ENCODE measurements around the gene PLCB4. TPM values are rescaled to one million over a fixed set of nuclear protein-coding genes. Genes with fewer than 3 reads are reported as not detected.

PLCB4 gene
- total RNA-seq, 1 donor, result 4.1 TPM

DNA sequence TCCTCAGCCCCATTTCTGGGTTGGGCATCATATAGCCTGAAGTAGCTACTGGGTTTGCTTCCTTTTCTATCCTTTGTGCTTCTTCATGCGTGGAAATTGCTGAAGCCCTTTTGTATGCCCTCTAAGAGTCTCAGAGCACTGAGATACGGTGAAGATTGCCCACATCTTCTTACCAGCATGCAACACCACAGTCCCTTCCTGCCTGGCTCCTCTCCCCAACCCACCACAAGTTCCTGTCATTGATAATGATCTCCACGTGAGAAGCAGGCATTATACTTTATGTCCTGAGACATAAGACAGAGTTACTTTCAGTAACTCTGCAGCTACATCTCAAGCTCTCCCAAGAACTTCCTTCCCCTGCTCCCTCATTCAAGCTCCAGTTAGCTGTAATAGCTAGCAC lies 15.8 kb upstream of the PLCB4 start:
- TF ChIP-seq, protein P1, sequence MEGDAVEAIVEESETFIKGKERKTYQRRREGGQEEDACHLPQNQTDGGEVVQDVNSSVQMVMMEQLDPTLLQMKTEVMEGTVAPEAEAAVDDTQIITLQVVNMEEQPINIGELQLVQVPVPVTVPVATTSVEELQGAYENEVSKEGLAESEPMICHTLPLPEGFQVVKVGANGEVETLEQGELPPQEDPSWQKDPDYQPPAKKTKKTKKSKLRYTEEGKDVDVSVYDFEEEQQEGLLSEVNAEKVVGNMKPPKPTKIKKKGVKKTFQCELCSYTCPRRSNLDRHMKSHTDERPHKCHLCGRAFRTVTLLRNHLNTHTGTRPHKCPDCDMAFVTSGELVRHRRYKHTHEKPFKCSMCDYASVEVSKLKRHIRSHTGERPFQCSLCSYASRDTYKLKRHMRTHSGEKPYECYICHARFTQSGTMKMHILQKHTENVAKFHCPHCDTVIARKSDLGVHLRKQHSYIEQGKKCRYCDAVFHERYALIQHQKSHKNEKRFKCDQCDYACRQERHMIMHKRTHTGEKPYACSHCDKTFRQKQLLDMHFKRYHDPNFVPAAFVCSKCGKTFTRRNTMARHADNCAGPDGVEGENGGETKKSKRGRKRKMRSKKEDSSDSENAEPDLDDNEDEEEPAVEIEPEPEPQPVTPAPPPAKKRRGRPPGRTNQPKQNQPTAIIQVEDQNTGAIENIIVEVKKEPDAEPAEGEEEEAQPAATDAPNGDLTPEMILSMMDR (IDR thresholded peaks at IDR 0.05; ENCODE audit: insufficient read depth, low read length), result no peak
- H3K4me3 ChIP-seq (ENCODE audit: low read depth, low read length), result no peak overlapping the region
- no peak for DNase-seq (ENCODE audit: low read depth)

- peak; percentile 43 for DNase-seq (ENCODE audit: low read depth)
- H3K4me3 ChIP-seq (ENCODE audit: low read depth, low read length), result no peak overlapping the region
- TF ChIP-seq, protein P1 (IDR thresholded peaks at IDR 0.05; ENCODE audit: insufficient read depth, low read length), result no peak
Observed at GRCh38 chr20:9054176-9054575, 14.7 kb upstream of the PLCB4 start.

DNA sequence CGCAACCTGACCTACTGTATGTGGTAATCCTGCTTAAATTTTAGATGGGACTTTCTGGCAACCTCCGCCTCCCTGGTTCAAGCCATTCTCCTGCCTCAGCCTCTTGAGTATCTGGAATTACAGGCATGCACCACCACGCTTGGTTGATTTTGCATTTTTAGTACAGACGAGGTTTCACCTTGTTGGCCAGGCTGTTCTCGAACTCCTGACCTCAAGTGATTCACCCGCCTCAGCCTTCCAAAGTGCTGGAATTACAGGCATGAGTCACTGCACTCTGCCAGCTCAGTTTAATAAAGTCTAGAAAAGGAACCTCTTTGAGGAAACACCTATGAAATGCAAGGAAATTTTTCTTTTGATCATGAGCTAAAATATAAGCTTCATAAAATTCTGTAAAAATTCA lies 9.0 kb upstream of the PLCB4 start:
- DNase-seq (ENCODE audit: low read depth), result peak; percentile 46
- TF ChIP-seq, protein P1 (IDR thresholded peaks at IDR 0.05; ENCODE audit: insufficient read depth, low read length), result no peak
- no peak overlapping the region for H3K4me3 ChIP-seq (ENCODE audit: low read depth, low read length)

DNA sequence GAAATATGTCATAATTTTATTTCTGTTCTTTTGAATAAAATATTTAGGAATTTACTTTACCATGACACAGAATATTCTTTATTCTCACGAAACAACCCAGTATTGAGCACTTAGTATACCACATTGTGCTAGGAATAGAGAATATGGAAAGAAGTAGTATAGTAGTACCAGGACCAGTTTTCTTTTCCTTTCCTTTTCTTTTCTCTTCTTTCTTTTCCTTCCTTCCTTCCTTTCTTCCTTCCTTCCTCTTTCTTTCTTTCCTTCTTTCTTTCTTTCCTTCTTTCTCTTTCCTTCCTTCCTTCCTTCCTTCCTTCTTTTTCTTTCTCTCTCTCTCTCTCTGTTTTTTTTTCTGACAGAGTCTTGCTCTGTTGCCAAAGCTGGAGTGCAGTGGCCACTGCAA lies 7.5 kb upstream of the PLCB4 start:
- TF ChIP-seq, protein P1 (IDR thresholded peaks at IDR 0.05; ENCODE audit: insufficient read depth, low read length), result no peak
- no peak overlapping the region for H3K4me3 ChIP-seq (ENCODE audit: low read depth, low read length)
- no peak for DNase-seq (ENCODE audit: low read depth)

DNA sequence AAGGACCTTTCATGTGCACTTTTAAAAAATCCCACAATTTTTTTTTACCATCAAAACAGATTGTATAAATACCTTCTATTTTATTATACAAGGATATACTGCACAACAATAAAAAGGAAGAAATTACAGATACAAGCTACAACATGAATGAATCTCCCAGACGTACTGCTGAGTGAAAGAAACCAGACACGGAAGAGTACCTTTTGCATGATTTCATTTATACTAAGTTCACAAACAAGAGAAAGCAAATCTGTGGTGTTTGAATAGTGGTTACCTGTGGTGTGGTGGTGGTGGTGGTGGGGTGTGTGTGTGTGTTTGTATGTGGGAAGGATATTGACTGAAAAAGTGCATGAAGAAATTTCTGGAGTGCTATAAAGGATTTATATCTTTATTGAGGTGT lies 6.8 kb upstream of the PLCB4 start:
- no peak for DNase-seq (ENCODE audit: low read depth)
- TF ChIP-seq, protein P1 (IDR thresholded peaks at IDR 0.05; ENCODE audit: insufficient read depth, low read length), result no peak
- H3K4me3 ChIP-seq (ENCODE audit: low read depth, low read length), result no peak overlapping the region

DNA sequence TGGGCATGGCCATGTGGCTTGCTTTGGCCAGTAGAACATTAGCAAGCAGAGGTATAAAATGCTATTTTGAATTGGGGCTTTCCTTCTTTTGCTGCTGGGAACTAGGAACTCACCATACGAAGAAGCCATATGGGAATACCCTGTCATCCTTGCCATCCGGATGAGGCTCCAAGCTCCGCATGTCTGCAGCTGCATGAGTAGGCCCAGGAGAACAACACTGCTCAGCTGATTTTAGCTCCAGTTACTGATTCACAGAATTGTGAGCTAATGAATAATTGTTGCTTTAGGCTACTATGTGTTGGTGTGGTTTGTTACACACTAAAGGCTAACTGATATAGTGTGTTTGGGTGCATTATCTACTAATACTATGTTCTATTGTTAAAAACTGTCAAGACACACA lies 2.7 kb upstream of the PLCB4 start:
- TF ChIP-seq, protein P1 (IDR thresholded peaks at IDR 0.05; ENCODE audit: insufficient read depth, low read length), result no peak
- no peak overlapping the region for H3K4me3 ChIP-seq (ENCODE audit: low read depth, low read length)
- DNase-seq (ENCODE audit: low read depth), result no peak

DNA sequence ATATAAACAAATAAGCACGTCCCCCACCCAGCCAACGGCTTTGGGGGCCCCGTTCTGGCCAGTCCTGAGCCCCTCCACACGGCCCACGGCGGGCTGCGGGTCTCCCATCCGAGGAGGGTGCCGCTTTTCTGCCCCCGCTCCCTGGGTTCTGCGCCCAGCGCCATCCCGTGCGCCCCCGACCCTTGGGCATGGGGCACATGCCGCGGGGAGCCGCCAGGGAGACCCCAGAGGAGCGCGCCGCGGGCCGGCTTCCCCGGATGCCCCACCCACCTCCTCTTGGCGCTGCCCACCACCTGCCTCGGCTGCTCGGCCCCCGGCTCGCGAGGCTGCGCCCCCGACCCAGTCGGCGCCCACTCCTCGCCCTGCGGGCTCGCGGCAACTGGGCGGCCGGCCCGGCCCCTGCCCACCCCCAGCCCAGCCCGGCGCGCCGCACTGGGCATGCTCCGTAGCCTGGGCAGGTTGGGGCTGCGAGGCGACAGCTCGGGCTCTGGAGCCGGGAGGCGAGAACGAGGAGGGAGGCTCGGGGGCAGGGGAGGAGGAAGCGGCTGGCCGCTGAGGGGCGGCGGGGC lies 570 bp upstream of the PLCB4 start:
- no peak for DNase-seq (ENCODE audit: low read depth)
- H3K4me3 ChIP-seq (ENCODE audit: low read depth, low read length), result peak overlapping the region; percentile 74
- TF ChIP-seq, protein P1 (IDR thresholded peaks at IDR 0.05; ENCODE audit: insufficient read depth, low read length), result no peak

Measured in fibroblast of the aortic adventitia (primary cell).